Keratinocyte (primary cell): ENCODE measurements around the gene DPAGT1.

Source experiments
- EZH2 ChIP-seq: IDR thresholded peaks from one replicate; pipeline ENCODE4 v1.6.1; 2012; ENCODE audit warnings: inconsistent platforms, mild to moderate bottlenecking, low read length, moderate library complexity
- TF ChIP-seq, protein P1 (sequence below), 3 experiments: IDR thresholded peaks in 1 of 3; conservative IDR thresholded peaks in 1 of 3; optimal IDR thresholded peaks in 1 of 3; 2 replicates in 2 of 3; 3 replicates in 1 of 3; pipeline versions ENCODE3 to v1.5.1; 2011; ENCODE audit warnings: low read length in 3 of 3, mild to moderate bottlenecking in 3 of 3, moderate library complexity in 2 of 3, control low read depth in 1 of 3, inconsistent platforms in 1 of 3; ENCODE audit not compliant: insufficient read depth in 2 of 3; ENCODE audit errors: extremely low read depth in 1 of 3

DNA sequence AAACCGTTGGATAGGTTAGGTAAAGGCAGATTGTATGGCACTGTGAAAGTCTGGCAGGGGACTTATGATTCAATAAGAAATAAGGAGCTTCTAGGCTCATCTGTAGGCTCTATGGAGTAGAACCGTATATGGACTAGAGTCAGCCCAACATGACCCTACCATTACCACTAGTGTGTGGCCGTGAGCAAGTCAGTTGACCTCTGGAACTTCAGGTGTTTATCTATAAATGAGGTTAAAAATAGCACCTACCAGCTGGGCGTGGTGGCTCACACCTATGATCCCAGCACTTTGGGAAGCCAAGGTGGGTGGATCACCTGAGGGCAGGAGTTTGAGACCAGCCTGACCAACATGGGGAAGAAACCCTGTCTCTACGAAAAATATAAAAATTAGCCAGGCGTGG, 24.2 kb upstream of the DPAGT1 start:
- TF ChIP-seq, protein P1, sequence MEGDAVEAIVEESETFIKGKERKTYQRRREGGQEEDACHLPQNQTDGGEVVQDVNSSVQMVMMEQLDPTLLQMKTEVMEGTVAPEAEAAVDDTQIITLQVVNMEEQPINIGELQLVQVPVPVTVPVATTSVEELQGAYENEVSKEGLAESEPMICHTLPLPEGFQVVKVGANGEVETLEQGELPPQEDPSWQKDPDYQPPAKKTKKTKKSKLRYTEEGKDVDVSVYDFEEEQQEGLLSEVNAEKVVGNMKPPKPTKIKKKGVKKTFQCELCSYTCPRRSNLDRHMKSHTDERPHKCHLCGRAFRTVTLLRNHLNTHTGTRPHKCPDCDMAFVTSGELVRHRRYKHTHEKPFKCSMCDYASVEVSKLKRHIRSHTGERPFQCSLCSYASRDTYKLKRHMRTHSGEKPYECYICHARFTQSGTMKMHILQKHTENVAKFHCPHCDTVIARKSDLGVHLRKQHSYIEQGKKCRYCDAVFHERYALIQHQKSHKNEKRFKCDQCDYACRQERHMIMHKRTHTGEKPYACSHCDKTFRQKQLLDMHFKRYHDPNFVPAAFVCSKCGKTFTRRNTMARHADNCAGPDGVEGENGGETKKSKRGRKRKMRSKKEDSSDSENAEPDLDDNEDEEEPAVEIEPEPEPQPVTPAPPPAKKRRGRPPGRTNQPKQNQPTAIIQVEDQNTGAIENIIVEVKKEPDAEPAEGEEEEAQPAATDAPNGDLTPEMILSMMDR (optimal IDR thresholded peaks at IDR 0.05 in 1 of 3, IDR thresholded peaks at IDR 0.05 in 1 of 3, conservative IDR thresholded peaks at IDR 0.05 in 1 of 3; ENCODE audit: extremely low read depth in 1 of 3, insufficient read depth in 2 of 3, low read length in 3 of 3) = no peak
- TF ChIP-seq EZH2 = no peak
